GM23338 (cell line): Measurements from ENCODE around the gene RPA1. TPM values are rescaled to one million over a fixed set of nuclear protein-coding genes. Genes with fewer than 3 reads are reported as not detected.
"Not testable (repeated sequence)": the region's sequence is repeated elsewhere in the genome, so short reads cannot be mapped to it uniquely, and the experiment has no call there.

Experiments used
- ATAC-seq: fragments of 200-7000 bp; cut with Tn5 transposase; 3 replicates; pipeline ENCODE4 v1.9.1; 2020
- DNase-seq: peaks from one replicate; pipeline ENCODE4 v3.0.0-alpha.2; 2015; ENCODE audit warnings: low spot score
- H2AFZ ChIP-seq: fragments of 200-600 bp; sonication (generic); 2 replicates; pipeline ENCODE4 v1.8.0; 2016; ENCODE audit warnings: antibody characterized with exemption, mild to moderate bottlenecking, moderate library complexity
- H3F3A ChIP-seq: fragments of 200-600 bp; sonication (generic); replicated peaks from 2 replicates; pipeline ENCODE4 v1.8.0; 2017; ENCODE audit warnings: antibody characterized with exemption, mixed run types, low read depth
- H3K27ac ChIP-seq: fragments of 200-600 bp; sonication (generic); 2 replicates; pipeline ENCODE4 v1.6.1; 2016; ENCODE audit warnings: low read depth
- H3K27me3 ChIP-seq: fragments of 200-600 bp; sonication (generic); 2 replicates; pipeline ENCODE4 v1.8.0; 2016; ENCODE audit warnings: mild to moderate bottlenecking, mixed run types, moderate library complexity; ENCODE audit not compliant: insufficient read depth
- H3K36me3 ChIP-seq: fragments of 200-600 bp; sonication (generic); 2 replicates; pipeline ENCODE4 v1.8.0; 2016; ENCODE audit warnings: mild to moderate bottlenecking; ENCODE audit not compliant: insufficient read depth
- H3K4me1 ChIP-seq: fragments of 200-600 bp; sonication (generic); 2 replicates; pipeline ENCODE4 v1.8.0; 2016; ENCODE audit warnings: mild to moderate bottlenecking, moderate library complexity; ENCODE audit not compliant: insufficient read depth
- H3K4me2 ChIP-seq: fragments of 200-600 bp; sonication (generic); 2 replicates; pipeline ENCODE4 v1.7.1; 2017; ENCODE audit warnings: mixed run types
- H3K4me3 ChIP-seq: fragments of 200-600 bp; sonication (generic); 2 replicates; pipeline ENCODE4 v1.6.1; 2016; ENCODE audit warnings: mixed run types
- H3K79me2 ChIP-seq: fragments of 200-600 bp; sonication (generic); replicated peaks from 2 replicates; pipeline ENCODE4 v1.8.0; 2017; ENCODE audit warnings: mild to moderate bottlenecking; ENCODE audit not compliant: insufficient read depth
- H3K9me2 ChIP-seq: fragments of 200-600 bp; sonication (generic); 2 replicates; pipeline ENCODE4 v1.8.0; 2017; ENCODE audit not compliant: insufficient read depth
- H4K20me1 ChIP-seq: fragments of 200-600 bp; sonication (generic); replicated peaks from 2 replicates; pipeline ENCODE4 v1.8.0; 2017; ENCODE audit warnings: mild to moderate bottlenecking; ENCODE audit not compliant: insufficient read depth
- H3K27ac Mint-ChIP-seq: 2 replicates; pipeline ENCODE4 v1.8.0; 2020; ENCODE audit warnings: inconsistent platforms, mild to moderate bottlenecking, moderate library complexity, mixed read lengths
- H3K27me3 Mint-ChIP-seq: 3 replicates; pipeline ENCODE4 v1.8.0; 2022; ENCODE audit warnings: low read depth, mild to moderate bottlenecking, moderate library complexity, mixed read lengths, inconsistent platforms; ENCODE audit not compliant: insufficient read depth, poor library complexity
- H3K36me3 Mint-ChIP-seq: 3 replicates; pipeline ENCODE4 v1.8.0; 2021; ENCODE audit warnings: low read depth, mild to moderate bottlenecking, inconsistent platforms, moderate library complexity, mixed read lengths
- H3K4me1 Mint-ChIP-seq: 3 replicates; pipeline ENCODE4 v1.8.0; 2020; ENCODE audit warnings: mild to moderate bottlenecking, inconsistent platforms, mixed read lengths
- H3K4me3 Mint-ChIP-seq: 3 replicates; pipeline ENCODE4 v1.8.0; 2021; ENCODE audit warnings: moderate library complexity, mild to moderate bottlenecking, inconsistent platforms, mixed read lengths
- H3K9me3 Mint-ChIP-seq: 3 replicates; pipeline ENCODE4 v1.8.0; 2020; ENCODE audit warnings: moderate library complexity, mild to moderate bottlenecking, inconsistent platforms, mixed read lengths
- CREB1 ChIP-seq: fragments of 250-450 bp; sonication (Bioruptor Pico); IDR thresholded peaks from 2 replicates; pipeline ENCODE4 v1.5.0; 2020; ENCODE audit warnings: low read depth, mild to moderate bottlenecking, moderate library complexity
- JUNB ChIP-seq: IDR thresholded peaks from one replicate; pipeline ENCODE4 v1.6.1; 2016; ENCODE audit warnings: antibody characterized with exemption; ENCODE audit not compliant: unreplicated experiment
- NANOG ChIP-seq: IDR thresholded peaks from 2 replicates; pipeline ENCODE4 v1.6.1; 2016; ENCODE audit warnings: antibody characterized with exemption, borderline replicate concordance
- POLR2AphosphoS5 ChIP-seq: IDR thresholded peaks from 2 replicates; pipeline ENCODE4 v1.6.1; 2016; ENCODE audit warnings: antibody characterized with exemption, low read depth
- ZNF114 ChIP-seq: fragments of 250-450 bp; sonication (Bioruptor Pico); IDR thresholded peaks from 2 replicates; pipeline ENCODE4 v1.5.0; 2020; ENCODE audit warnings: mild to moderate bottlenecking, moderate library complexity
- ZNF331 ChIP-seq: fragments of 250-450 bp; sonication (Bioruptor Pico); IDR thresholded peaks from 2 replicates; pipeline ENCODE4 v1.5.0; 2020; ENCODE audit warnings: low read depth, mild to moderate bottlenecking, moderate library complexity
- polyA plus RNA-seq: library from polyadenylated mRNA; unstranded; fragments of >200 nt; fragmentation: Nextera tagmentation; extraction: Ambion mirVana; gene quantifications from 2 replicates; pipeline ENCODE4 v1.2.1, GENCODE V29; 2016
- total RNA-seq: library from RNA; depleted of rRNA; stranded (reverse); fragments of >200 nt; shearing (Covaris generic); gene quantifications from 2 replicates; pipeline ENCODE4 v1.2.3, GENCODE V29; 2014
- TF ChIP-seq, protein P1 (sequence below), 2 experiments: fragments of 200-600 bp in 1 of 2; sonication (generic) in 1 of 2; conservative IDR thresholded peaks; 2 replicates each; pipeline versions ENCODE4 v1.5.1 to v1.6.1; 2016 to 2017; ENCODE audit warnings: antibody characterized with exemption in 2 of 2, low read depth in 2 of 2, mild to moderate bottlenecking in 2 of 2, moderate library complexity in 1 of 2
- TF ChIP-seq, protein P2 (sequence below): IDR thresholded peaks from one replicate; pipeline ENCODE4 v1.6.1; 2018; ENCODE audit warnings: antibody characterized with exemption; ENCODE audit not compliant: unreplicated experiment
- TF ChIP-seq, protein P3 (sequence below): IDR thresholded peaks from 2 replicates; pipeline ENCODE4 v1.6.1; 2016; ENCODE audit warnings: antibody characterized with exemption

Gene RPA1
- total and polyA plus RNA-seq, 2 experiments from 2014 or later, result 33.7 to 52.1 TPM

DNA sequence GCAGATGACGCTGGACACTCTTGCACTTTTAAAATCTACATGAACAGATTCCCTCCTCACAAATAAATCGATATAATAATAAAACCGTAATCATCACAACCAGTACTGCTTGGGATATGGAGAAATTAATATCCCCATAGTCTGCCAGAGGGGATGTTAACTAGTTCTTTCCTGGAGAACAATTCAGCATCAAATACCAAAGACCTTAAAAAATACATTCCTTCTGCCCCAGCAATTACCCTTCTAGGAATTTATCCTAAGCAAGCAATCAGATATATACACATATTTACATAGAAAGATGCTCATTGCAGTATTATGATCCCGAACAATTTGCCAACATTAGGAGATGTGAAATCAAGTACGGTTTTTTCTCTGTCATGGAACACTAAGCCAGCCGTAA lies 21.9 kb upstream of the RPA1 start (continued):
- TF ChIP-seq, protein P1, sequence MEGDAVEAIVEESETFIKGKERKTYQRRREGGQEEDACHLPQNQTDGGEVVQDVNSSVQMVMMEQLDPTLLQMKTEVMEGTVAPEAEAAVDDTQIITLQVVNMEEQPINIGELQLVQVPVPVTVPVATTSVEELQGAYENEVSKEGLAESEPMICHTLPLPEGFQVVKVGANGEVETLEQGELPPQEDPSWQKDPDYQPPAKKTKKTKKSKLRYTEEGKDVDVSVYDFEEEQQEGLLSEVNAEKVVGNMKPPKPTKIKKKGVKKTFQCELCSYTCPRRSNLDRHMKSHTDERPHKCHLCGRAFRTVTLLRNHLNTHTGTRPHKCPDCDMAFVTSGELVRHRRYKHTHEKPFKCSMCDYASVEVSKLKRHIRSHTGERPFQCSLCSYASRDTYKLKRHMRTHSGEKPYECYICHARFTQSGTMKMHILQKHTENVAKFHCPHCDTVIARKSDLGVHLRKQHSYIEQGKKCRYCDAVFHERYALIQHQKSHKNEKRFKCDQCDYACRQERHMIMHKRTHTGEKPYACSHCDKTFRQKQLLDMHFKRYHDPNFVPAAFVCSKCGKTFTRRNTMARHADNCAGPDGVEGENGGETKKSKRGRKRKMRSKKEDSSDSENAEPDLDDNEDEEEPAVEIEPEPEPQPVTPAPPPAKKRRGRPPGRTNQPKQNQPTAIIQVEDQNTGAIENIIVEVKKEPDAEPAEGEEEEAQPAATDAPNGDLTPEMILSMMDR (conservative IDR thresholded peaks at IDR 0.05; ENCODE audit: low read depth in 2 of 2), result no peak
- TF ChIP-seq, protein P2, sequence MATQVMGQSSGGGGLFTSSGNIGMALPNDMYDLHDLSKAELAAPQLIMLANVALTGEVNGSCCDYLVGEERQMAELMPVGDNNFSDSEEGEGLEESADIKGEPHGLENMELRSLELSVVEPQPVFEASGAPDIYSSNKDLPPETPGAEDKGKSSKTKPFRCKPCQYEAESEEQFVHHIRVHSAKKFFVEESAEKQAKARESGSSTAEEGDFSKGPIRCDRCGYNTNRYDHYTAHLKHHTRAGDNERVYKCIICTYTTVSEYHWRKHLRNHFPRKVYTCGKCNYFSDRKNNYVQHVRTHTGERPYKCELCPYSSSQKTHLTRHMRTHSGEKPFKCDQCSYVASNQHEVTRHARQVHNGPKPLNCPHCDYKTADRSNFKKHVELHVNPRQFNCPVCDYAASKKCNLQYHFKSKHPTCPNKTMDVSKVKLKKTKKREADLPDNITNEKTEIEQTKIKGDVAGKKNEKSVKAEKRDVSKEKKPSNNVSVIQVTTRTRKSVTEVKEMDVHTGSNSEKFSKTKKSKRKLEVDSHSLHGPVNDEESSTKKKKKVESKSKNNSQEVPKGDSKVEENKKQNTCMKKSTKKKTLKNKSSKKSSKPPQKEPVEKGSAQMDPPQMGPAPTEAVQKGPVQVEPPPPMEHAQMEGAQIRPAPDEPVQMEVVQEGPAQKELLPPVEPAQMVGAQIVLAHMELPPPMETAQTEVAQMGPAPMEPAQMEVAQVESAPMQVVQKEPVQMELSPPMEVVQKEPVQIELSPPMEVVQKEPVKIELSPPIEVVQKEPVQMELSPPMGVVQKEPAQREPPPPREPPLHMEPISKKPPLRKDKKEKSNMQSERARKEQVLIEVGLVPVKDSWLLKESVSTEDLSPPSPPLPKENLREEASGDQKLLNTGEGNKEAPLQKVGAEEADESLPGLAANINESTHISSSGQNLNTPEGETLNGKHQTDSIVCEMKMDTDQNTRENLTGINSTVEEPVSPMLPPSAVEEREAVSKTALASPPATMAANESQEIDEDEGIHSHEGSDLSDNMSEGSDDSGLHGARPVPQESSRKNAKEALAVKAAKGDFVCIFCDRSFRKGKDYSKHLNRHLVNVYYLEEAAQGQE, result no peak
- TF ChIP-seq POLR2AphosphoS5 (no peak), JUNB (no peak), NANOG (no peak)
- TF ChIP-seq, protein P3, sequence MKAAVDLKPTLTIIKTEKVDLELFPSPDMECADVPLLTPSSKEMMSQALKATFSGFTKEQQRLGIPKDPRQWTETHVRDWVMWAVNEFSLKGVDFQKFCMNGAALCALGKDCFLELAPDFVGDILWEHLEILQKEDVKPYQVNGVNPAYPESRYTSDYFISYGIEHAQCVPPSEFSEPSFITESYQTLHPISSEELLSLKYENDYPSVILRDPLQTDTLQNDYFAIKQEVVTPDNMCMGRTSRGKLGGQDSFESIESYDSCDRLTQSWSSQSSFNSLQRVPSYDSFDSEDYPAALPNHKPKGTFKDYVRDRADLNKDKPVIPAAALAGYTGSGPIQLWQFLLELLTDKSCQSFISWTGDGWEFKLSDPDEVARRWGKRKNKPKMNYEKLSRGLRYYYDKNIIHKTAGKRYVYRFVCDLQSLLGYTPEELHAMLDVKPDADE, result no peak

DNA sequence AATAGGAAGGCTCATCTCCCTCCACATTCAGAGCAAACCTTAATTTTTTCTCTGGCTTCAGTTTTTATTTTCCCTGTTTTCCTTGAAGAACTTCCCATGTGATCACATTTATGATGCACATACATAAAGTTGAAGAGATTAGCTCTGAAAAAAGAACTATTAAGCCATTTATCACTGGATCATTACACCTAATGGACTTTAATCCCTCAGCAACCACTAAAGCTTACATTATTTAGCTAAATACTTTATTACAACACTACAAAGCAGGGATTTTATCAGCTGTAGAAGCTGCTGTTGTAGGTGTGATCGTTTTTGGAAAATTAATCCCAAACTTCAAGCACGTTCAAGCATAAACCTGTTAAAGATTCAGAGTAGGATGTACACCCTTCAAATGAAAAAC lies 21.2 kb upstream of the RPA1 start:
- Histone ChIP-seq H3K4me1 (no peaks in the 10 kb centered on the region), H3K27ac (no peak overlapping the region), H3K4me3 (no peak overlapping the region), H3K4me2 (no peak overlapping the region), H3K79me2 (no peaks in the 10 kb centered on the region), H3K36me3 (no peaks in the 10 kb centered on the region), H2AFZ (no peak overlapping the region), H3K9me2 (no peaks in the 10 kb centered on the region), H4K20me1 (peaks cover 16% of the 10 kb centered on the region), H3F3A (no peaks in the 10 kb centered on the region), H3K27me3 (no peaks in the 10 kb centered on the region)
- TF ChIP-seq CREB1 (no peak), ZNF331 (CRISPR knock-in tag) (no peak), ZNF114 (CRISPR knock-in tag) (no peak)
- TF ChIP-seq, protein P2, result no peak
- Mint-ChIP-seq H3K36me3 (peaks cover 30% of the 10 kb centered on the region), H3K4me1 (no peaks in the 10 kb centered on the region; the same call in 2 of the 3 replicates), H3K27ac (no peak overlapping the region), H3K4me3 (no peak overlapping the region), H3K9me3 (no peaks in the 10 kb centered on the region), H3K27me3 (no peaks in the 10 kb centered on the region)
- ATAC-seq, result no peak
- no peak for DNase-seq

DNA sequence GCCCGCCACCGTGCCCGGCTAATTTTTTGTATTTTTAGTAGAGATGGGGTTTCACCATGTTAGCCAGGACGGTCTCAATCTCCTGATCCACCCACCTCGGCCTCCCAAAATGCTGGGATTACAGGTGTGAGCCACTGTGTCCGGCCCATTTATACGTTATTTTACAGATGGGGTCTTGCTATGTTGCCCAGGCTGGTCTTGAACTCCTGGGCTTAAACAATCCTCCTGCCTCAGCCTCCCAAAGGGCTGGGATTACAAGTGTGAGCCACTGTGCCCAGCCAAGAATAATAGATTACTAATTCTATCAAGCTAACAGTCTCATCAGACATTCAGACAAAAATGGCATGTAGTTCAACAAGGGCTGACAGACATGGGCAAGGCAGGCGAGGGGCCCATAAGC lies 20.0 kb upstream of the RPA1 start:
- H3K27ac ChIP-seq, H3K27ac Mint-ChIP-seq, H3K4me2 ChIP-seq, H3K4me3 ChIP-seq, H3K4me1 Mint-ChIP-seq, DNase-seq, ATAC-seq, H3K4me3 Mint-ChIP-seq, H2AFZ ChIP-seq, H3F3A ChIP-seq, H3K79me2 ChIP-seq, H3K27me3 Mint-ChIP-seq, H3K9me2 ChIP-seq, H3K9me3 Mint-ChIP-seq, H3K4me1 ChIP-seq, H3K27me3 ChIP-seq, H3K36me3 ChIP-seq: not testable (repeated sequence)
- H4K20me1 ChIP-seq, result peaks cover 16% of the 10 kb centered on the region
- H3K36me3 Mint-ChIP-seq, result peaks cover 21% of the 10 kb centered on the region
